Vagina (tissue), 2 donors: ENCODE measurements around the gene ELL2. TPM values are rescaled to one million over a fixed set of nuclear protein-coding genes. Genes with fewer than 3 reads are reported as not detected.
A peak's percentile ranks its signal among the peaks of the same experiment; 100 is the strongest.

Experiments
- DNase-seq, 2 donors: peaks; one replicate each; pipeline ENCODE4 v3.0.0-alpha.2; 2017; ENCODE audit errors: extremely low spot score in 2 of 2
- H3K27ac ChIP-seq: fragments of 200-600 bp; sonication (generic); one replicate; pipeline ENCODE4 v1.5.1; 2019
- H3K27me3 ChIP-seq: fragments of 200-600 bp; sonication (generic); one replicate; pipeline ENCODE4 v1.5.1; 2019
- H3K36me3 ChIP-seq, 2 donors: fragments of 200-600 bp; sonication (generic); one replicate each; pipeline ENCODE4 v1.5.1; 2017 to 2019
- H3K4me1 ChIP-seq: fragments of 200-600 bp; sonication (generic); one replicate; pipeline ENCODE4 v1.5.1; 2019
- H3K4me3 ChIP-seq, 2 donors: fragments of 200-600 bp; sonication (generic); 1 replicate in 1 of 2; 2 replicates in 1 of 2; pipeline ENCODE4 v1.5.1; 2016 to 2019
- H3K9me3 ChIP-seq: fragments of 200-600 bp; sonication (generic); one replicate; pipeline ENCODE4 v1.5.1; 2019
- POLR2A ChIP-seq, 2 donors: fragments of 450-650 bp; IDR thresholded peaks; one replicate each; pipeline ENCODE4 v1.6.1; 2017; ENCODE audit warnings: antibody characterized with exemption in 2 of 2, mild to moderate bottlenecking in 2 of 2, moderate library complexity in 2 of 2
- POLR2AphosphoS5 ChIP-seq, 2 donors: sonication (generic); formaldehyde crosslinking; IDR thresholded peaks; one replicate each; pipeline ENCODE4 v1.9.0; 2017; ENCODE audit warnings: antibody characterized with exemption in 2 of 2, mild to moderate bottlenecking in 2 of 2, low read depth in 1 of 2; ENCODE audit not compliant: insufficient read depth in 1 of 2
- intact Hi-C: fragments of 100-400 bp; cut with DNase I; formaldehyde crosslinking; loops from one replicate; pipeline ENCODE4 v1.15.1; 2023
- total RNA-seq: library from RNA; depleted of rRNA; stranded (reverse); fragments of >200 nt; gene quantifications from one replicate; pipeline ENCODE4 v1.2.3, GENCODE V29; 2016
- TF ChIP-seq, protein P1 (sequence below), 3 experiments: fragments of 450-650 bp in 2 of 3; fragments of 200-600 bp in 1 of 3; sonication (generic) in 1 of 3; IDR thresholded peaks; one replicate each; pipeline ENCODE4 v1.5.1; 2017 to 2019; ENCODE audit warnings: antibody characterized with exemption in 3 of 3, mild to moderate bottlenecking in 2 of 3, moderate library complexity in 2 of 3

ELL2 gene
- total RNA-seq, 1 donor from 2014 or later, result 113 TPM

DNA sequence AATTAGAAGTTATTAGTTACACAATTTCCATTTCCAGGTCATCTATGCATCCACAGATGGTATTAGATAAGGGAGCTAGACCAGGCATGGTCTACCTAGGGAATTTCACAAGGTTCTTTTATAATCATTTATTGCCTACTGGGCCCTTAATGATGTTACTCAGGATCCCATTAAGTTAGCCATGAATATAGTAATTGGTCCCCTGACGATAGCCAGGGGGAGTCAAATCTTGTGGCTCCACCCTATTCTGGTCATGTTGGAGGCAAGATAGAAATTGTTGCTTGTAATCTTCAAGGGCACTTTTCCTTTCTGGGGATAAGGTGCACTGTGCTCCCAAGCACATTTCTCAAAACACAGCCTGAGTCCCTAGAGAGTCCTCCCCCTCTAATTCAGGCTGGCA lies 14.1 kb upstream of the ELL2 start:
- Histone ChIP-seq H3K4me3 (no peak overlapping the region), H3K27ac (no peak overlapping the region)

DNA sequence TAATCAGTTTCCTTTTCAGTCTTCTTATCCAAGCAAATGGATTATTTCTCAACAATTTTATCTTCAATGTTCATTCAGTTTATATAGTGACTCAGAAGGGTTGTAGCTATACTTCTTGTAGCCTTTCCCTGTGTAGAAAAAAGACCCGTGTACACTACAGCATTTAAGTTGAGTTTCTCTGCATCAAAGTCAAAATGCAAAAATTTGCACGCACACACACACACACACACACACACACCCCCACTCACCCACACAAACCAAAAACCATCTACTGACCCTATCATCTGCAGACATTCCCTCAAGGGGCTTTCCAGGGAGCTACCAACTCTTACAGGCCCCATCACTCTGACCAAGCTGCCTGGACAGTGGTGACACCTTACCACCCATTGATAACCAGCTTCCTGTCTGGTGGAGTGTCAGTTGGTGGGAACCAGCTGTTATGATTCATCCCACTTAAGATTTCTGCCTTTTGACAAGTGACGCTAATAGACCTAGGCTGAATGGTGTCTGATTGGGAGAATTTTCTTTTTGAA lies 12.2 kb upstream of the ELL2 start:
- intact Hi-C loops, result no loop called here

More for the DNA sequence above, 14.1 kb upstream of the ELL2 start:
- intact Hi-C loops, result no loop called here
- Histone ChIP-seq H3K4me1 (no peaks in the 10 kb centered on the region), H3K36me3 (no peaks in the 10 kb centered on the region), H3K9me3 (no peaks in the 10 kb centered on the region), H3K27me3 (no peaks in the 10 kb centered on the region)
- TF ChIP-seq, protein P1, sequence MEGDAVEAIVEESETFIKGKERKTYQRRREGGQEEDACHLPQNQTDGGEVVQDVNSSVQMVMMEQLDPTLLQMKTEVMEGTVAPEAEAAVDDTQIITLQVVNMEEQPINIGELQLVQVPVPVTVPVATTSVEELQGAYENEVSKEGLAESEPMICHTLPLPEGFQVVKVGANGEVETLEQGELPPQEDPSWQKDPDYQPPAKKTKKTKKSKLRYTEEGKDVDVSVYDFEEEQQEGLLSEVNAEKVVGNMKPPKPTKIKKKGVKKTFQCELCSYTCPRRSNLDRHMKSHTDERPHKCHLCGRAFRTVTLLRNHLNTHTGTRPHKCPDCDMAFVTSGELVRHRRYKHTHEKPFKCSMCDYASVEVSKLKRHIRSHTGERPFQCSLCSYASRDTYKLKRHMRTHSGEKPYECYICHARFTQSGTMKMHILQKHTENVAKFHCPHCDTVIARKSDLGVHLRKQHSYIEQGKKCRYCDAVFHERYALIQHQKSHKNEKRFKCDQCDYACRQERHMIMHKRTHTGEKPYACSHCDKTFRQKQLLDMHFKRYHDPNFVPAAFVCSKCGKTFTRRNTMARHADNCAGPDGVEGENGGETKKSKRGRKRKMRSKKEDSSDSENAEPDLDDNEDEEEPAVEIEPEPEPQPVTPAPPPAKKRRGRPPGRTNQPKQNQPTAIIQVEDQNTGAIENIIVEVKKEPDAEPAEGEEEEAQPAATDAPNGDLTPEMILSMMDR (IDR thresholded peaks at IDR 0.05), result no peak
- no peak for TF ChIP-seq POLR2A (IDR thresholded peaks at IDR 0.05)
- TF ChIP-seq POLR2AphosphoS5 (IDR thresholded peaks at IDR 0.05; ENCODE audit: insufficient read depth in 1 of 2, low read depth in 1 of 2), result no peak
- no peak for DNase-seq

DNA sequence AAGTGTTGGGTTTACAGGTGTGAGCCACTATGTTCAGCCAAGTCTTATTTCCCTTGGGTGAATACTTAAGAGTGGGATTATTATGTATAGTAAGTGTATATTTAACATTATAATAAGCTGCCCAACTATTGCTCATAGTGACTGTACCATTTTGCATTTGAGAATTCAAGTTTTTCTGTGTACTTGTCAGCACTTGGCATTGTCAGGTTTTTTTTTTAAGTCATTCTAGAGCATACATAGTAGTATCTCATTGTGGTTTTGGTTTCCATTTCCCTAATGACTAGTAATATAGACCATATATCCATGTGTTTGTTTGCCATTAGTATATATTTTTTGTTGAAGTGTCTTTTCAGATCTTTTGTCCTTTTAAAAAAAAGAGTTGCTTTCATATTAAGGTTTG lies 10.5 kb upstream of the ELL2 start:
- Histone ChIP-seq H3K27me3 (no peaks in the 10 kb centered on the region), H3K36me3 (no peaks in the 10 kb centered on the region), H3K27ac (no peak overlapping the region), H3K4me1 (no peaks in the 10 kb centered on the region), H3K4me3 (no peak overlapping the region), H3K9me3 (no peaks in the 10 kb centered on the region)
- TF ChIP-seq, protein P1 (IDR thresholded peaks at IDR 0.05), result no peak
- TF ChIP-seq POLR2AphosphoS5 (IDR thresholded peaks at IDR 0.05; ENCODE audit: insufficient read depth in 1 of 2, low read depth in 1 of 2) (no peak), POLR2A (IDR thresholded peaks at IDR 0.05) (no peak)
- DNase-seq, result no peak
- intact Hi-C loops, result no loop called here

More for the DNA sequence above, 12.2 kb upstream of the ELL2 start:
- Histone ChIP-seq H3K4me3 (no peak overlapping the region), H3K36me3 (no peaks in the 10 kb centered on the region), H3K27ac (no peak overlapping the region), H3K4me1 (no peaks in the 10 kb centered on the region), H3K27me3 (no peaks in the 10 kb centered on the region), H3K9me3 (no peaks in the 10 kb centered on the region)
- TF ChIP-seq, protein P1 (IDR thresholded peaks at IDR 0.05), result no peak
- TF ChIP-seq POLR2AphosphoS5 (IDR thresholded peaks at IDR 0.05; ENCODE audit: insufficient read depth in 1 of 2, low read depth in 1 of 2) (no peak), POLR2A (IDR thresholded peaks at IDR 0.05) (no peak)
- no peak for DNase-seq

DNA sequence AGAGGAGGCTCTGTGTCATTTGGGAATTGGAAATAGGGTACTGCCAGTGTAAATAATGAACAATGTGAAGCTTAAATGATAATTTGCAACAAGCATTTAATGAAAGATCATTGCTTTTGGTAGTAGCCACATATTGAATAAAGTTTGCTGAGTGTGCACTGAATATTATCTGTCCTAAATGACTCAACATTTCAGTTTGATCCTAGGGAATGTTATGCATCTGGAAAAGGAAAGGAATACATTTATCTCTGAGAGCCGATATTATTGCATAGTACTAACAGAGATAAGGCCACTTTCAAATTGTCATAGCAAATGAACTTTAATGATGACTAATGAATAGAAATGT lies 8.7 kb upstream of the ELL2 start:
- H3K4me1 ChIP-seq, result no peaks in the 10 kb centered on the region
- DNase-seq, result no peak
- intact Hi-C loops, result no loop called here
- H3K27ac ChIP-seq, result no peak overlapping the region
- H3K36me3 ChIP-seq, result no peaks in the 10 kb centered on the region
- TF ChIP-seq, protein P1 (IDR thresholded peaks at IDR 0.05), result no peak
- TF ChIP-seq POLR2AphosphoS5 (IDR thresholded peaks at IDR 0.05; ENCODE audit: insufficient read depth in 1 of 2, low read depth in 1 of 2) (no peak), POLR2A (IDR thresholded peaks at IDR 0.05) (no peak)
- no peaks in the 10 kb centered on the region for H3K27me3 ChIP-seq
- H3K9me3 ChIP-seq, result no peaks in the 10 kb centered on the region
- H3K4me3 ChIP-seq, result no peak overlapping the region

DNA sequence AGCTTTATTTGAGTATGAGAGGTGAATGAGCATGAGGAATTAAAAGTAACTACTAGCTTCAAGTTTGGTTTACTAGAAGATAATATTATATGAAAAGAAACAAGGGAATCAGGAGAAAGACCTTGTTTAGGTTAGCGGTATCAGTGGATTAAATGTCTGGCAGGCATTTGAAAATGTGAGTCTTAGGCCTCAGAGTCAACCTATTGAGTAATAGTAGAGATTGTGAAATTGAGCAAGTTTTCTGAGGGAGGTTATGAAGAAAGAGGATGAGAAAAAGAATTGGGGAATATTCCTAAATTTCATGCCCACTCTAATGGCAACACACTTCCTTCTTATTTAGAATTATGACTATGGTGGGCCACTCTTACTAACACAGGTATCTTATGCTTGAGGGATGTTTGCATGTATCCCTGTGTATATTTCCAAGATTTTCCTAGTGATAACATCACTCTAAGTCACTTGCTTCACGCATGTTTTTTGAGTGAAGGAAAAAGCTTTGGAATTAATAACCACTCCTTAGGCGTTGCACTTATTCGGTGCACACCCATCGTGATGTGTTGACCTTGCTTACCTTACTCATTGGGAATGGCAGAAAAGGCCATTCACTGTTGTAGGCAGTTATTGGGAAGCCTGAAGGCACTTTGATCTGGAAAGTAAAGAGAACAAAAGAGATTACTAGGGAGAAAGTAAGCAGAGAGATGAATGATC lies 8.2 kb upstream of the ELL2 start:
- no peaks in the 10 kb centered on the region for H3K36me3 ChIP-seq
- H3K9me3 ChIP-seq, result no peaks in the 10 kb centered on the region
- no peak overlapping the region for H3K4me3 ChIP-seq
- H3K27ac ChIP-seq, result no peak overlapping the region
- no peaks in the 10 kb centered on the region for H3K27me3 ChIP-seq
- H3K4me1 ChIP-seq, result no peaks in the 10 kb centered on the region
- TF ChIP-seq POLR2A (IDR thresholded peaks at IDR 0.05), result no peak
- peak in 1 of 2 donors; percentile 42 for TF ChIP-seq POLR2AphosphoS5 (IDR thresholded peaks at IDR 0.05; ENCODE audit: insufficient read depth in 1 of 2, low read depth in 1 of 2)
- intact Hi-C loops, result loop anchor here (10.0 kb wide), 1 partner anchor 365 kb away; no protein-coding TSS in a partner anchor
- DNase-seq, result no peak
